IMR-90 (cell line): ENCODE results near the gene KLHL6. TPM values are rescaled to one million over a fixed set of nuclear protein-coding genes. Genes with fewer than 3 reads are reported as not detected.
"Not testable (repeated sequence)": the region's sequence is repeated elsewhere in the genome, so short reads cannot be mapped to it uniquely, and the experiment has no call there.

Experiments
- ATAC-seq: fragments of 200-7000 bp; cut with Tn5 transposase; 2 replicates; pipeline ENCODE4 v1.9.1; 2020; ENCODE audit warnings: low read depth, mild to moderate bottlenecking, moderate library complexity
- BruUV-seq: library from RNA; stranded (reverse); fragments of 400-500 nt; replicated peaks from 2 replicates; lab custom pipeline; 2021; lab: Mats Ljungman, UMichigan
- CTCF ChIA-PET: fragments of 300-600 bp; formaldehyde crosslinking; extraction: SDS; loops from one replicate; lab custom pipeline; 2021; ENCODE audit warnings: antibody characterized with exemption; lab: Yijun Ruan, JAX
- POLR2A ChIA-PET: fragments of 300-600 bp; sonication (Branson Sonifier 250); formaldehyde crosslinking; loops from one replicate; lab custom pipeline; 2022; ENCODE audit warnings: antibody characterized with exemption; ENCODE audit not compliant: unreplicated experiment; lab: Charles Lee
- DNase-seq: peaks from one replicate; pipeline ENCODE4 v3.0.0; 2013
- H2AFZ ChIP-seq: replicated peaks from 2 replicates; pipeline ENCODE3; 2013; ENCODE audit warnings: low read length, mild to moderate bottlenecking; ENCODE audit not compliant: poor library complexity
- H2AK5ac ChIP-seq: 2 replicates; pipeline ENCODE4 v1.6.1; 2013; ENCODE audit warnings: low read depth, low read length, inconsistent platforms
- H2AK9ac ChIP-seq: replicated peaks from 2 replicates; pipeline ENCODE3; 2013; ENCODE audit warnings: mild to moderate bottlenecking, low read depth, low read length, moderate library complexity; ENCODE audit not compliant: poor library complexity
- H2BK120ac ChIP-seq: 2 replicates; pipeline ENCODE4 v1.6.1; 2013; ENCODE audit warnings: low read depth, low read length, inconsistent platforms
- H2BK15ac ChIP-seq: 3 replicates; pipeline ENCODE4 v1.6.1; 2013; ENCODE audit warnings: low read depth, low read length, inconsistent platforms
- H2BK20ac ChIP-seq: 2 replicates; pipeline ENCODE4 v1.6.1; 2013; ENCODE audit warnings: low read depth, mild to moderate bottlenecking, inconsistent platforms, low read length, moderate library complexity
- H2BK5ac ChIP-seq: 2 replicates; pipeline ENCODE4 v1.6.1; 2013; ENCODE audit warnings: mild to moderate bottlenecking, low read depth, low read length, inconsistent platforms; ENCODE audit not compliant: poor library complexity, severe bottlenecking
- H3K14ac ChIP-seq: replicated peaks from 2 replicates; pipeline ENCODE4 v1.6.1; 2013; ENCODE audit warnings: low read depth, low read length, inconsistent platforms
- H3K18ac ChIP-seq: 2 replicates; pipeline ENCODE4 v1.6.1; 2013; ENCODE audit warnings: low read depth, low read length, control low read depth
- H3K23ac ChIP-seq: 2 replicates; pipeline ENCODE4 v1.6.1; 2013; ENCODE audit warnings: low read depth, low read length, inconsistent platforms
- H3K27ac ChIP-seq: 2 replicates; pipeline ENCODE4 v1.5.1; 2013; ENCODE audit warnings: mild to moderate bottlenecking, control low read depth, low read length; ENCODE audit not compliant: insufficient read depth
- H3K27me3 ChIP-seq: 2 replicates; pipeline ENCODE4 v1.6.1; 2013; ENCODE audit warnings: low read length; ENCODE audit not compliant: control insufficient read depth, insufficient read depth
- H3K36me3 ChIP-seq: 2 replicates; pipeline ENCODE4 v1.6.1; 2013; ENCODE audit warnings: low read length, mixed read lengths; ENCODE audit not compliant: control insufficient read depth, insufficient read depth
- H3K4ac ChIP-seq: 2 replicates; pipeline ENCODE4 v1.6.1; 2013; ENCODE audit warnings: low read depth, low read length, inconsistent platforms
- H3K4me1 ChIP-seq: 2 replicates; pipeline ENCODE4 v1.6.1; 2013; ENCODE audit warnings: low read length, mixed read lengths; ENCODE audit not compliant: control insufficient read depth, insufficient read depth
- H3K4me2 ChIP-seq: 2 replicates; pipeline ENCODE4 v1.6.1; 2013; ENCODE audit warnings: low read depth, mild to moderate bottlenecking, control low read depth, low read length, moderate library complexity
- H3K4me3 ChIP-seq: 2 replicates; pipeline ENCODE4 v1.5.1; 2013; ENCODE audit warnings: low read depth, mild to moderate bottlenecking, control low read depth, low read length, moderate library complexity; ENCODE audit not compliant: insufficient read depth
- H3K56ac ChIP-seq: 2 replicates; pipeline ENCODE4 v1.6.1; 2013; ENCODE audit warnings: low read length, inconsistent platforms; ENCODE audit not compliant: insufficient read depth; ENCODE audit errors: extremely low read depth
- H3K79me1 ChIP-seq, 2 experiments: 2 replicates each; pipeline ENCODE4 v1.6.1; 2013; ENCODE audit warnings: low read length in 2 of 2, inconsistent platforms in 1 of 2, low read depth in 1 of 2
- H3K9ac ChIP-seq: 2 replicates; pipeline ENCODE4 v1.6.1; 2013; ENCODE audit warnings: low read depth, low read length, control low read depth
- H3K9me1 ChIP-seq: 2 replicates; pipeline ENCODE4 v1.6.1; 2013; ENCODE audit warnings: low read length, inconsistent platforms; ENCODE audit not compliant: insufficient read depth
- H3K9me3 ChIP-seq: 2 replicates; pipeline ENCODE4 v1.6.1; 2013; ENCODE audit warnings: low read length; ENCODE audit not compliant: control insufficient read depth, insufficient read depth
- H4K20me1 ChIP-seq: 2 replicates; pipeline ENCODE4 v1.6.1; 2013; ENCODE audit warnings: low read length, inconsistent platforms; ENCODE audit not compliant: insufficient read depth
- H4K5ac ChIP-seq: 2 replicates; pipeline ENCODE4 v1.6.1; 2013; ENCODE audit warnings: mild to moderate bottlenecking, low read depth, low read length, control low read depth
- H4K8ac ChIP-seq, 2 experiments: 2 replicates each; pipeline ENCODE4 v1.6.1; 2013; ENCODE audit warnings: low read depth in 2 of 2, low read length in 2 of 2, control low read depth in 1 of 2, inconsistent platforms in 1 of 2
- H4K91ac ChIP-seq: 2 replicates; pipeline ENCODE4 v1.6.1; 2013; ENCODE audit warnings: low read depth, low read length, inconsistent platforms; ENCODE audit not compliant: insufficient read depth
- BHLHE40 ChIP-seq: fragments of 150-350 bp; IDR thresholded peaks from 2 replicates; pipeline ENCODE4 v1.6.1; 2016; ENCODE audit warnings: mild to moderate bottlenecking, low read depth, low read length
- CEBPB ChIP-seq: IDR thresholded peaks from 2 replicates; pipeline ENCODE4 v1.6.1; 2012; ENCODE audit warnings: low read depth, low read length, improper control_type of control experiment
- CHD1 ChIP-seq: IDR thresholded peaks from 2 replicates; pipeline ENCODE4 v1.6.1; 2012; ENCODE audit warnings: low read depth, low read length, improper control_type of control experiment
- FOS ChIP-seq: fragments of 150-350 bp; IDR thresholded peaks from 2 replicates; pipeline ENCODE4 v1.6.1; 2016; ENCODE audit warnings: low read depth, low read length
- MXI1 ChIP-seq: IDR thresholded peaks from 2 replicates; pipeline ENCODE4 v1.6.1; 2012; ENCODE audit warnings: low read depth, mild to moderate bottlenecking, low read length, moderate library complexity, borderline replicate concordance
- RAD21 ChIP-seq: IDR thresholded peaks from 2 replicates; pipeline ENCODE4 v1.6.1; 2012; ENCODE audit warnings: low read length, improper control_type of control experiment
- RCOR1 ChIP-seq: IDR thresholded peaks from 2 replicates; pipeline ENCODE4 v1.6.1; 2012; ENCODE audit warnings: mild to moderate bottlenecking, low read length, improper control_type of control experiment; ENCODE audit not compliant: insufficient replicate concordance
- RFX5 ChIP-seq: IDR thresholded peaks from 2 replicates; pipeline ENCODE4 v1.8.0; 2012; ENCODE audit warnings: low read depth, mild to moderate bottlenecking, low read length, moderate library complexity
- WGBS, 2 experiments: methylation state at CpG; one replicate each; pipeline versions ENCODE4 v1.1.5 to v1.1.7; 2013; ENCODE audit warnings: missing lambda C conversion rate in 2 of 2; ENCODE audit not compliant: insufficient read length in 1 of 2; ENCODE audit errors: extremely low coverage in 2 of 2; 5-methylcytosine and 5-hydroxymethylcytosine counted together
- dilution Hi-C: fragments of 300-500 bp; cut with HindIII; formaldehyde crosslinking; loops from one replicate; pipeline ENCODE4 v1.14.3; 2018; ENCODE audit warnings: low sequenced_read_pairs; ENCODE audit not compliant: unreplicated experiment
- in situ Hi-C: fragments of 300-500 bp; cut with MboI; formaldehyde crosslinking; loops from 3 replicates; pipeline ENCODE4 v1.14.3; 2019; ENCODE audit warnings: low sequenced_read_pairs, inconsistent platforms, mixed read lengths
- intact Hi-C: fragments of 100-400 bp; cut with micrococcal nuclease; formaldehyde crosslinking; loops from 2 replicates; pipeline ENCODE4 v1.10.0; 2022
- polyA plus RNA-seq, 3 experiments: library from polyadenylated mRNA; depleted of rRNA; stranded (reverse); fragments of >200 nt; gene quantifications; 2 replicates each; pipeline ENCODE4 v1.2.3, GENCODE V29; 2012; ENCODE audit warnings: low replicate concordance in 1 of 3
- total RNA-seq: library from RNA; depleted of rRNA; stranded (reverse); fragments of >200 nt; gene quantifications from 2 replicates; pipeline ENCODE4 v1.2.3, GENCODE V29; 2012

The KLHL6 gene
- total and polyA plus RNA-seq, 2 of the 4 experiments (the other 2 are of a cell fraction): not detected

DNA sequence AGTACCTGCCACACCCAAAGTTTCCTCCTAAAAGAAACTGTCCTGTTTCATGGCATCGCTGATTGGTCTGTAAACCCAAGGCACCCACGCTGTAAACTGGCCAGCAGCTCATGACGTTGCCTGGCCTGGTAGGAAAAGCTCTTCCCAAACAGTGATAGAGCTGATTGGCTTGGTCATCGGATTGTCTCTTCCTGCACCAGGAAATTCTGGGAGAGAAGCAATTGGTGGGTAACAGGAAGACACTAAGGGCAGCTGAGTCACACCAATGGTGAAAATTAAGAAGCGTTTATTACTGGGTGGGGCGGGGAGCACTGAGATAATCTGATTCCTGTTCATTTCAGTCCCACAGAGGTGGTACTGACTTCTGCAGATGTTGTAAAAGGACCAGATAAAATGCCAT lies 31.0 kb downstream of the KLHL6 start:
- ChIA-PET POLR2A (no interaction called here), CTCF (no interaction called here)
- Histone ChIP-seq H2AFZ (no peak overlapping the region), H3K9me1 (no peaks in the 10 kb centered on the region), H4K8ac (no peak overlapping the region), H3K14ac (no peak overlapping the region), H2BK20ac (no peak overlapping the region), H3K4me2 (no peak overlapping the region), H2BK15ac (no peak overlapping the region), H3K18ac (no peak overlapping the region), H3K36me3 (no peaks in the 10 kb centered on the region), H3K23ac (no peak overlapping the region), H2BK120ac (no peak overlapping the region), H3K27me3 (peaks cover 9% of the 10 kb centered on the region), H3K9ac (no peak overlapping the region), H2AK5ac (no peak overlapping the region), H3K27ac (no peak overlapping the region), H4K5ac (no peak overlapping the region), H2AK9ac (no peak overlapping the region), H3K4ac (no peak overlapping the region), H3K56ac (no peak overlapping the region), H4K20me1 (no peaks in the 10 kb centered on the region), H3K9me3 (no peaks in the 10 kb centered on the region), H2BK5ac (no peak overlapping the region), H3K79me1 (no peaks in the 10 kb centered on the region), H3K4me3 (no peak overlapping the region), H4K91ac (no peak overlapping the region), H3K4me1 (no peaks in the 10 kb centered on the region)
- dilution Hi-C loops (no loop called here), intact Hi-C loops (no loop called here), in situ Hi-C loops (no loop called here)
- DNase-seq (no peak), ATAC-seq (no peak)
- no TSS peak for BruUV-seq
- TF ChIP-seq RAD21 (no peak), RCOR1 (no peak), CEBPB (no peak), CHD1 (no peak), BHLHE40 (no peak), MXI1 (no peak), RFX5 (no peak), FOS (no peak)
- no CpG with 5 or more reads among the region's 6 CpGs for WGBS, 2 experiments

DNA sequence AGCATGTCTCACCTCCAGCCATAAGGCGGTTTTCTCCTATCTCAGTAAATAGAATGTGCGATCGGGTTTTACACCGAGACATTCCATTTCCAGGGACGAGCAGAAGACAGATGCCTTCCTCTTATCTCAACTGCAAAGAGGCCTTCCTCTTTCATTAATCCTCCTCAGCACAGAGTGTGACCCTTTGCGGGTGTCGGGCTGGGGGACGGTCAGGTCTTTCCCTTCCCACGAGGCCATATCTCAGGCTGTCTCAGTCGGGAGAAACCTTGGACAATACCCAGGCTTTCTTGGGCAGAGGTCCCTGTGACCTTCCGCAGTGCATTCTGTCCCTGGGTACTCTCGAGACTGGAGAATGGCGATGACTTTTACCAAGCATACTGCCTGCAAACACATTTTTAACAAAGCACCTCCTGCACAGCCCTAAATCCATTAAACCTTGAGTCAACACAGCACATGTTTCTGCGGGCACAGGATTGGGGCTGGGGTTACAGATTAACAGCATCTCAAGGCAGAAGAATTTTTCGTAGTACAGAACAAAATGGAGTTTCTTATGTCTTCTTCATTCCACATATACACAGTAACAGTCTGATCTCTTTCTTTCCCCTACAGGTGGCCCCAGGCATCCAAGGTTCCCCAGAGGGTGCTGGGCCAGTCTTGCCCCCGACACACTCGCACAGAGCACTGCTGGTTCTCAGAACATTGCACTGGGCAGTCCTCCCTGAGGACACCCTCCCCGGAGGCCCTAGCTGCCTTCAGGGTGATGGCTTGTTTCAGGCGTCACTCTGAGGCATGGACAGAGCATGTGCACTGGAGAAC lies 34.6 kb downstream of the KLHL6 start:
- H2AK5ac ChIP-seq, H3K23ac ChIP-seq, H2BK15ac ChIP-seq, dilution Hi-C loops, H3K27ac ChIP-seq, intact Hi-C loops, H3K18ac ChIP-seq, H2BK120ac ChIP-seq, H4K20me1 ChIP-seq, H3K4me2 ChIP-seq, in situ Hi-C loops, H2AFZ ChIP-seq, H2BK20ac ChIP-seq, H3K56ac ChIP-seq, H3K9me3 ChIP-seq, DNase-seq, BruUV-seq, H3K4ac ChIP-seq, H4K8ac ChIP-seq, ATAC-seq, H4K5ac ChIP-seq, H3K9ac ChIP-seq, H3K36me3 ChIP-seq, H3K14ac ChIP-seq, H2BK5ac ChIP-seq, H3K4me1 ChIP-seq, H3K9me1 ChIP-seq, H2AK9ac ChIP-seq, H4K91ac ChIP-seq, POLR2A ChIA-PET, H3K79me1 ChIP-seq, CTCF ChIA-PET, H3K4me3 ChIP-seq: not testable (repeated sequence)
- H3K27me3 ChIP-seq: peaks cover 29% of the 10 kb centered on the region
- WGBS, 2 experiments: 50% methylated on average over 2 of the region's 19 CpGs; no CpG with 5 or more reads in 1 of the 2 experiments
